Measurements from ENCODE around the gene IARS1. TPM values are rescaled to one million over a fixed set of nuclear protein-coding genes. Genes with fewer than 3 reads are reported as not detected.
A peak's percentile ranks its signal among the peaks of the same experiment; 100 is the strongest.

IARS1 gene
- total and polyA plus RNA-seq, 2 of the 13 experiments (the other 11 are each of a cell fraction or from before 2014, with no cell fraction given): 55.9 to 185 TPM

- TF ChIP-seq, protein P1, sequence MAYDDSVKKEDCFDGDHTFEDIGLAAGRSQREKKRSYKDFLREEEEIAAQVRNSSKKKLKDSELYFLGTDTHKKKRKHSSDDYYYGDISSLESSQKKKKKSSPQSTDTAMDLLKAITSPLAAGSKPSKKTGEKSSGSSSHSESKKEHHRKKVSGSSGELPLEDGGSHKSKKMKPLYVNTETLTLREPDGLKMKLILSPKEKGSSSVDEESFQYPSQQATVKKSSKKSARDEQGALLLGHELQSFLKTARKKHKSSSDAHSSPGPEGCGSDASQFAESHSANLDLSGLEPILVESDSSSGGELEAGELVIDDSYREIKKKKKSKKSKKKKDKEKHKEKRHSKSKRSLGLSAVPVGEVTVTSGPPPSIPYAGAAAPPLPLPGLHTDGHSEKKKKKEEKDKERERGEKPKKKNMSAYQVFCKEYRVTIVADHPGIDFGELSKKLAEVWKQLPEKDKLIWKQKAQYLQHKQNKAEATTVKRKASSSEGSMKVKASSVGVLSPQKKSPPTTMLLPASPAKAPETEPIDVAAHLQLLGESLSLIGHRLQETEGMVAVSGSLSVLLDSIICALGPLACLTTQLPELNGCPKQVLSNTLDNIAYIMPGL (CRISPR knock-in tag; IDR thresholded peaks at IDR 0.05; ENCODE audit: borderline replicate concordance in 1 of 2, low read depth in 1 of 2): peak in 1 of 2 experiments; percentile 85; a peak in 3 of 4 replicates
- TF ChIP-seq CEBPG (CRISPR knock-in tag; IDR thresholded peaks at IDR 0.05) (peak; percentile 6; the same call in 1 of the 2 replicates), RARA (CRISPR knock-in tag; IDR thresholded peaks at IDR 0.05) (peak; percentile 58), AHDC1 (CRISPR knock-in tag; IDR thresholded peaks at IDR 0.05; ENCODE audit: borderline replicate concordance) (peak; percentile 44; the same call in 1 of the 2 replicates), AHR (CRISPR knock-in tag; IDR thresholded peaks at IDR 0.05) (peak; percentile 66; the same call in 1 of the 2 replicates), TGIF2 (CRISPR knock-in tag; IDR thresholded peaks at IDR 0.05) (peak; percentile 100), IKZF5 (CRISPR knock-in tag; IDR thresholded peaks at IDR 0.05) (peak; percentile 65), NCOR1 (IDR thresholded peaks at IDR 0.05; ENCODE audit: borderline replicate concordance, low read length) (peak; percentile 77; the same call in 1 of the 2 replicates), ISL2 (CRISPR knock-in tag; IDR thresholded peaks at IDR 0.05) (peak; percentile 38; the same call in 1 of the 2 replicates), LCORL (IDR thresholded peaks at IDR 0.05) (no peak), LCORL (CRISPR knock-in tag; IDR thresholded peaks at IDR 0.05) (peak; percentile 77), ZNF878 (CRISPR knock-in tag; IDR thresholded peaks at IDR 0.05) (no peak), SMAD3 (CRISPR knock-in tag; IDR thresholded peaks at IDR 0.05) (peak; percentile 19; the same call in 1 of the 2 replicates), POLR2AphosphoS5 (IDR thresholded peaks at IDR 0.05; ENCODE audit: low read depth, low read length) (peak; percentile 94), ZNF33A (CRISPR knock-in tag; IDR thresholded peaks at IDR 0.05; ENCODE audit: borderline replicate concordance) (no peak; the same call in 1 of the 2 replicates), MYPOP (CRISPR knock-in tag; IDR thresholded peaks at IDR 0.05) (peak; percentile 39), CENPX (CRISPR knock-in tag; IDR thresholded peaks at IDR 0.05) (no peak), JDP2 (CRISPR knock-in tag; IDR thresholded peaks at IDR 0.05; ENCODE audit: borderline replicate concordance) (no peak)
- TF ChIP-seq, protein P2, sequence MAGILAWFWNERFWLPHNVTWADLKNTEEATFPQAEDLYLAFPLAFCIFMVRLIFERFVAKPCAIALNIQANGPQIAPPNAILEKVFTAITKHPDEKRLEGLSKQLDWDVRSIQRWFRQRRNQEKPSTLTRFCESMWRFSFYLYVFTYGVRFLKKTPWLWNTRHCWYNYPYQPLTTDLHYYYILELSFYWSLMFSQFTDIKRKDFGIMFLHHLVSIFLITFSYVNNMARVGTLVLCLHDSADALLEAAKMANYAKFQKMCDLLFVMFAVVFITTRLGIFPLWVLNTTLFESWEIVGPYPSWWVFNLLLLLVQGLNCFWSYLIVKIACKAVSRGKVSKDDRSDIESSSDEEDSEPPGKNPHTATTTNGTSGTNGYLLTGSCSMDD (CRISPR knock-in tag; IDR thresholded peaks at IDR 0.05): no peak
These were observed 31.9 kb upstream of the IARS1 start, which contains the start of the genes CENPP and NOL8 (continued) for GRCh38 chr9:92325269-92325990.
